Kidney (tissue), 14 donors: ENCODE results near the gene SLX4. TPM values are rescaled to one million over a fixed set of nuclear protein-coding genes. Genes with fewer than 3 reads are reported as not detected.
A peak's percentile ranks its signal among the peaks of the same experiment; 100 is the strongest.
"Not testable (repeated sequence)": the region's sequence is repeated elsewhere in the genome, so short reads cannot be mapped to it uniquely, and the experiment has no call there.

Experiments used
- DNase-seq, 5 donors: peaks; one replicate each; pipeline ENCODE4 v3.0.0-alpha.2; 2013 to 2020
- FAIRE-seq: peaks from 2 replicates; lab custom pipeline; 2012; peaks lifted over from hg19 to GRCh38; lab: Jason Lieb, UNC
- H3K27ac ChIP-seq, 2 donors: one replicate each; pipeline ENCODE4 v1.7.0; 2013; ENCODE audit warnings: low read depth in 2 of 2, low read length in 2 of 2, inconsistent platforms in 1 of 2
- H3K27me3 ChIP-seq: one replicate; pipeline ENCODE4 v1.7.1; 2013; ENCODE audit warnings: low read length, inconsistent platforms; ENCODE audit not compliant: control insufficient read depth, insufficient read depth
- H3K36me3 ChIP-seq, 3 donors: one replicate each; pipeline versions ENCODE4 v1.7.0 to v1.7.1; 2013; ENCODE audit warnings: low read length in 3 of 3, control low read depth in 1 of 3, inconsistent platforms in 1 of 3; ENCODE audit not compliant: insufficient read depth in 3 of 3, control insufficient read depth in 2 of 3
- H3K4me1 ChIP-seq, 3 donors: one replicate each; pipeline versions ENCODE4 v1.7.0 to v1.7.1; 2013; ENCODE audit warnings: low read length in 3 of 3, inconsistent platforms in 1 of 3, low read depth in 1 of 3; ENCODE audit not compliant: control insufficient read depth in 2 of 3, insufficient read depth in 2 of 3
- H3K4me3 ChIP-seq, 3 donors: one replicate each; pipeline versions ENCODE4 v1.7.0 to v1.8.1; 2013; ENCODE audit warnings: low read length in 3 of 3, control low read depth in 1 of 3, inconsistent platforms in 1 of 3
- H3K9ac ChIP-seq, 3 donors: one replicate each; pipeline versions ENCODE4 v1.7.0 to v1.7.1; 2013; ENCODE audit warnings: low read length in 3 of 3, control low read depth in 1 of 3, inconsistent platforms in 1 of 3
- H3K9me3 ChIP-seq, 3 donors: one replicate each; pipeline versions ENCODE4 v1.7.0 to v1.7.1; 2013; ENCODE audit warnings: low read length in 3 of 3, control low read depth in 1 of 3, inconsistent platforms in 1 of 3; ENCODE audit not compliant: control insufficient read depth in 2 of 3, insufficient read depth in 1 of 3
- intact Hi-C: fragments of 100-400 bp; cut with DNase I; formaldehyde crosslinking; loops from one replicate; pipeline ENCODE4 v1.11.1; 2022
- polyA plus RNA-seq: library from polyadenylated mRNA; stranded (reverse); fragments of 350-450 nt; fragmentation: Illumina TruSeq; extraction: RNeasy Lipid Tissue Mini Kit (QIAGEN cat#74804); gene quantifications from one replicate; pipeline ENCODE4 v1.2.3, GENCODE V29; 2014; ENCODE audit warnings: low read depth, low replicate concordance; ENCODE audit not compliant: insufficient read depth
- total RNA-seq: library from RNA; stranded (reverse); fragmentation: NEBNext Ultra II Directional; extraction: Animal tissue kit (Norgen Biotek cat#: 25700); gene quantifications from one replicate; pipeline ENCODE4 v1.2.1, GENCODE V29; 2021
- TF ChIP-seq, protein P1 (sequence below): IDR thresholded peaks from 3 replicates; pipeline ENCODE4 v1.5.1; 2012; ENCODE audit warnings: mild to moderate bottlenecking, moderate library complexity, borderline replicate concordance; ENCODE audit not compliant: insufficient read depth; ENCODE audit errors: extremely low read depth
- donor health status: control.
- donor health status: control.
- donor health status: control.
- donor health status: control.
- donor health status: control.
- donor health status: DM: yes; HTN: yes; CAD: no.
- donor health status: Normal renal cell carcinoma (clear cell type).

Gene SLX4
- total and polyA plus RNA-seq, 2 donors from 2014 or later: 1.0 to 4.8 TPM

DNA sequence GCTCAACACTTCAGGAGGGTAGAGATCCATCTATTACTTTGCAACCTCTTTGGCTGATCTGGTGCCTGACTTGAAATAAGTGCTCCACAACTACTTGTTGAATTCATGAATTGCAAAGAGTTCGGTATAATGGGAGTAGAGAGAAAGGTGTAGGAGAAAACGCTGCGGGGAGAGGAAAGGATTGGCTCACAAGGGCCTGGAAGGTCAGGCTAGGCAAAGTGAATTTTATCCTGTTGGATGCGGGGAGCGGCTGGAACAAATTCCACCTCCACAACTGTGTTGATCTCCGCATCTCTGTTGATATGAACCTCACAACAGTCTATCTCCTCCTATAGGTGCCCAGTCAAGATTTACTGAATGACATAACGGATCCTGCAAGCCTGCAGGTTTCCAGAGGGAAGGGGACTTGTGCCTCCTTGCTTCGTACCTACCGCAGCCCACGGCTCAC, 684 bp downstream of the SLX4 start:
- Histone ChIP-seq H3K9ac (peak overlapping the region; percentile 2 to 78 (median 73)), H3K27me3 (no peaks in the 10 kb centered on the region), H3K4me1 (peaks cover 0 to 6% (median 3%) of the 10 kb centered on the region in 3 donors), H3K36me3 (peaks cover 0 to 3% (median 0%) of the 10 kb centered on the region in 3 donors), H3K4me3 (peak overlapping the region; percentile 60 to 94 (median 79)), H3K27ac (no peak overlapping the region), H3K9me3 (no peaks in the 10 kb centered on the region)
- TF ChIP-seq, protein P1, sequence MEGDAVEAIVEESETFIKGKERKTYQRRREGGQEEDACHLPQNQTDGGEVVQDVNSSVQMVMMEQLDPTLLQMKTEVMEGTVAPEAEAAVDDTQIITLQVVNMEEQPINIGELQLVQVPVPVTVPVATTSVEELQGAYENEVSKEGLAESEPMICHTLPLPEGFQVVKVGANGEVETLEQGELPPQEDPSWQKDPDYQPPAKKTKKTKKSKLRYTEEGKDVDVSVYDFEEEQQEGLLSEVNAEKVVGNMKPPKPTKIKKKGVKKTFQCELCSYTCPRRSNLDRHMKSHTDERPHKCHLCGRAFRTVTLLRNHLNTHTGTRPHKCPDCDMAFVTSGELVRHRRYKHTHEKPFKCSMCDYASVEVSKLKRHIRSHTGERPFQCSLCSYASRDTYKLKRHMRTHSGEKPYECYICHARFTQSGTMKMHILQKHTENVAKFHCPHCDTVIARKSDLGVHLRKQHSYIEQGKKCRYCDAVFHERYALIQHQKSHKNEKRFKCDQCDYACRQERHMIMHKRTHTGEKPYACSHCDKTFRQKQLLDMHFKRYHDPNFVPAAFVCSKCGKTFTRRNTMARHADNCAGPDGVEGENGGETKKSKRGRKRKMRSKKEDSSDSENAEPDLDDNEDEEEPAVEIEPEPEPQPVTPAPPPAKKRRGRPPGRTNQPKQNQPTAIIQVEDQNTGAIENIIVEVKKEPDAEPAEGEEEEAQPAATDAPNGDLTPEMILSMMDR: no peak
- DNase-seq (peak in 1 of 5 donors; percentile 42), FAIRE-seq (no peak)
- intact Hi-C loops: no loop called here

DNA sequence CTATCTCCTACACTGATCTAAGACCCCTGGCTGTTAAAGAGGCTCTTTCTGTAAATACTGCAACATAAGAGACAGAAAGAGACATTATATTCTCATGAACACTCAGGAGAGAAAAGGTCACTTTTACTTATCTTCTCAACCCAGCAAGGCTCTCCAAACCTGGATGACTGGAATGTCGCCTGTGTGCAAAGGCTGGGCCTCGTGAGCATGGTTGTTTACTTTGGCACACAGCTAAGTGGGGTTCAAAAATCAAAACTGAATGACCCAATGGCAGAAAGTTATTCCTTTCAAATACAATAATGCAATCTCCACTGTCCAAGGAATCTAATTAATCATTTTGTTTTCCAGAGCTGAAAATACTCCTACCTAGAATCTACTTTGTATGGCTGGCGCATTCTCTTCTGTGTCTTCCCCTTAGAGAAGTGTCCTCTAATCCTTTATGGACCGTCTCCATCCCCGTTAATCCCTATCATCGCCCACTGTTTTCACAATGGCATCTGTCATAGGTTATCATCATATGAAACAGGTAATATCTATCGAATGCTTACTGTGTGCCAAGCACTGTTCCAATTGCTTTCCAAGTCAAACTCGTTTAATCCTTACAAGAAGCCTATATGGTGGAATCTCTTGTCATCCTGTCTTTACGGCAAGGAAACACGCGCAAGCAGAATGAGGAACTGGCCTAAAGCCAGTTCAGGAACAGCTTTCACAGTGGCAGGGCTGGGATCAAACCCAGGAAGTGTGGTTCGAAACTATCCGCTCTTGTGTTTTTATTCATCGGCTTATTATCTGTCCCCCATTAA, 1.3 kb downstream of the SLX4 start:
- H3K27me3 ChIP-seq: no peaks in the 10 kb centered on the region
- DNase-seq (no peak), FAIRE-seq (no peak)
- peak overlapping the region in 2 of 3 donors; percentile 60 to 94 for H3K4me3 ChIP-seq
- H3K36me3 ChIP-seq: peaks cover 0 to 3% (median 0%) of the 10 kb centered on the region in 3 donors
- H3K4me1 ChIP-seq: peaks cover 0 to 6% (median 3%) of the 10 kb centered on the region in 3 donors
- no peaks in the 10 kb centered on the region for H3K9me3 ChIP-seq
- intact Hi-C loops: no loop called here
- no peak overlapping the region for H3K27ac ChIP-seq
- TF ChIP-seq, protein P1: no peak
- H3K9ac ChIP-seq: peak overlapping the region in 1 of 3 donors; percentile 78

DNA sequence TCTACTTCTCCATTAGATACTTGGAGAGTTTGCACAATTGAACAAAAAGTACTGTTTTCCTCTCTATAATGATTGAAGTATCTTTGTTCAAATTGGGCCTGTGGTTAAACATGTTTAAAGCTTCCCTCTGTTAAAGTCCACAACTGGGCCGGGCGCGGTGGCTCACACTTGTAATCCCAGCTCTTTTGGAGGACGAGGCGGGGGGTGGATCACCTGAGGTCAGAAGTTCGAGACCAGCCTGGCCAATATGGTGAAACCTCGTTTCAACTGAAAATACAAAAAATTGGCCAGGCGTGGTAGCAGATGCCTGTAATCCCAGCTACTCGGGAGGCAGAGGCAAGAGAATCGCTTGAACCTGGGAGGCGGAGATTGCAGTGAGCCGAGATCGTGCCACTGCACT, 2.4 kb downstream of the SLX4 start:
- H3K4me3 ChIP-seq, H3K36me3 ChIP-seq, H3K27me3 ChIP-seq, H3K27ac ChIP-seq, DNase-seq, H3K4me1 ChIP-seq, H3K9ac ChIP-seq, H3K9me3 ChIP-seq, intact Hi-C loops, FAIRE-seq: not testable (repeated sequence)

DNA sequence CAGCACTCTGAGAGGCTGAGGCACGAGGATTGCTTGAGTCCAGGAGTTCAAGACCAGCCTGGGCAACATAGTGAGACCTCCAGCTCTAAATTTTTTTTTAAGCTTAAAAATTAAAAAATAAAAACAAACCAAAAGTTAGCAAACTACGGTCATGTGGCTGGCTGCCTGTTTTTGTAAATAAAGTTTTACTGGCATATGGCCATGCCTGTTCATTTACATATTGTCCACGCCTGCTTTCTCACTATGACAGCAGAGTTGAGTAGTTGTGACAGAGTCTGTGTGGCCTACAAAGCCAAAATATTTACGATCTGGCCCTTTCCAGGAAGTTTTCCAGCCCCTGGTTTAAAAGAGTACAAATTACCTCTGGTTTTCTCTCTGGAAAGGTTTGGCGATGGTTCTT, 3.3 kb downstream of the SLX4 start:
- peaks cover 0 to 8% (median 0%) of the 10 kb centered on the region in 3 donors for H3K36me3 ChIP-seq
- H3K4me1 ChIP-seq: peaks cover 0 to 6% (median 3%) of the 10 kb centered on the region in 3 donors
- intact Hi-C loops: no loop called here
- no peak overlapping the region for H3K4me3 ChIP-seq
- TF ChIP-seq, protein P1: no peak
- H3K27ac ChIP-seq: no peak overlapping the region
- FAIRE-seq: no peak
- no peaks in the 10 kb centered on the region for H3K9me3 ChIP-seq
- no peak overlapping the region for H3K9ac ChIP-seq
- H3K27me3 ChIP-seq: no peaks in the 10 kb centered on the region
- no peak for DNase-seq
